Measurements from ENCODE around the gene PRICKLE3. TPM values are rescaled to one million over a fixed set of nuclear protein-coding genes. Genes with fewer than 3 reads are reported as not detected.

PRICKLE3 gene
- total RNA-seq, 4 donors from 2014 or later = 8.1 to 22.4 (median 9.6) TPM

GRCh38 chrX:49198540-49199314 lies 12.6 kb upstream of the PRICKLE3 start:
- TF ChIP-seq POLR2A (IDR thresholded peaks at IDR 0.05) (no peak), CTCF (IDR thresholded peaks at IDR 0.05) (no peak)
- no peaks in the 10 kb centered on the region for H3K27me3 ChIP-seq
- DNase-seq = no peak
- H3K36me3 ChIP-seq = no peaks in the 10 kb centered on the region
- no peak overlapping the region for H3K4me3 ChIP-seq (replicated peaks in 1 of 3)
- intact Hi-C loops (cut with DNase I) = no loop called here
- no peak overlapping the region for H3K27ac ChIP-seq
- WGBS, 2 donors = 10 to 13% methylated on average over 9 of the region's 12 CpGs
- peaks cover 3 to 5% of the 10 kb centered on the region in 2 donors for H3K4me1 ChIP-seq
- no peaks in the 10 kb centered on the region for H3K9me3 ChIP-seq

GRCh38 chrX:49197543-49198087 lies 11.4 kb upstream of the PRICKLE3 start:
- peaks cover 3 to 7% of the 10 kb centered on the region in 2 donors for H3K4me1 ChIP-seq
- no peak for DNase-seq
- intact Hi-C loops (cut with DNase I) = no loop called here
- no peak overlapping the region for H3K27ac ChIP-seq
- H3K9me3 ChIP-seq = no peaks in the 10 kb centered on the region
- TF ChIP-seq CTCF (IDR thresholded peaks at IDR 0.05) = no peak
- no peak for TF ChIP-seq POLR2A (IDR thresholded peaks at IDR 0.05)
- H3K27me3 ChIP-seq = no peaks in the 10 kb centered on the region
- no peaks in the 10 kb centered on the region for H3K36me3 ChIP-seq
- WGBS, 2 donors = 95% methylated on average over 3 of the region's 13 CpGs; no CpG with 5 or more reads in 1 of the 2 donors
- no peak overlapping the region for H3K4me3 ChIP-seq (replicated peaks in 1 of 3)

- 76 to 92% methylated on average over 2 of the region's 2 CpGs for WGBS, 2 donors
- Histone ChIP-seq H3K36me3 (no peaks in the 10 kb centered on the region), H3K4me1 (peaks cover 0 to 5% of the 10 kb centered on the region in 2 donors), H3K27ac (no peak overlapping the region), H3K4me3 (replicated peaks in 1 of 3) (no peak overlapping the region), H3K27me3 (no peaks in the 10 kb centered on the region), H3K9me3 (no peaks in the 10 kb centered on the region)
- intact Hi-C loops (cut with DNase I) = no loop called here
- no peak for DNase-seq
- TF ChIP-seq POLR2A (IDR thresholded peaks at IDR 0.05) (no peak), CTCF (IDR thresholded peaks at IDR 0.05) (no peak)
Measured at GRCh38 chrX:49193542-49193964, 7.4 kb upstream of the PRICKLE3 start.

GRCh38 chrX:49192722-49193328 lies 6.7 kb upstream of the PRICKLE3 start:
- intact Hi-C loops (cut with DNase I) = no loop called here
- peak in 4 of 6 experiments; percentile 16 to 48 (median 34) for TF ChIP-seq CTCF (IDR thresholded peaks at IDR 0.05)
- no peak for TF ChIP-seq POLR2A (IDR thresholded peaks at IDR 0.05)
- H3K4me1 ChIP-seq = peaks cover 0 to 5% of the 10 kb centered on the region in 2 donors
- H3K27me3 ChIP-seq = no peaks in the 10 kb centered on the region
- no peak overlapping the region for H3K27ac ChIP-seq
- WGBS, 2 donors = 56 to 59% methylated on average over 10 of the region's 10 CpGs
- no peak overlapping the region for H3K4me3 ChIP-seq (replicated peaks in 1 of 3)
- no peaks in the 10 kb centered on the region for H3K9me3 ChIP-seq
- peak; percentile 20 to 27 for DNase-seq
- no peaks in the 10 kb centered on the region for H3K36me3 ChIP-seq

Measured in thyroid gland (tissue), 4 donors.